NB4 (cell line): ENCODE data around the gene FUNDC2.

Source experiments
- DNase-seq: peaks from one replicate; pipeline ENCODE4 v3.0.0; 2010; ENCODE audit warnings: low read depth
- H3K4me3 ChIP-seq: one replicate; pipeline ENCODE4 v1.5.1; 2011; ENCODE audit warnings: mild to moderate bottlenecking, low read depth, low read length, moderate library complexity
- CTCF ChIP-seq: IDR thresholded peaks from one replicate; pipeline ENCODE4 v1.5.1; 2012; ENCODE audit warnings: low read depth, low read length
- MAX ChIP-seq: IDR thresholded peaks from 2 replicates; pipeline ENCODE4 v1.6.1; 2011; ENCODE audit warnings: low read depth, low read length
- MYC ChIP-seq: IDR thresholded peaks from 2 replicates; pipeline ENCODE4 v1.6.1; 2011; ENCODE audit warnings: low read depth, low read length
- POLR2A ChIP-seq: IDR thresholded peaks from 2 replicates; pipeline ENCODE4 v1.6.1; 2011; ENCODE audit warnings: mild to moderate bottlenecking; ENCODE audit not compliant: insufficient read length; ENCODE audit errors: extremely low read depth

FUNDC2 gene

GRCh38 chrX:155055494-155055893 lies 28.9 kb downstream of the FUNDC2 start:
- no peak for DNase-seq
- H3K4me3 ChIP-seq, result no peak overlapping the region
- no peak for TF ChIP-seq POLR2A
- TF ChIP-seq MYC, result no peak
- TF ChIP-seq MAX, result no peak
- TF ChIP-seq CTCF, result no peak

GRCh38 chrX:155056471-155056870 lies 29.8 kb downstream of the FUNDC2 start:
- TF ChIP-seq MAX (no peak), CTCF (no peak), MYC (no peak), POLR2A (no peak)
- no peak for DNase-seq
- no peak overlapping the region for H3K4me3 ChIP-seq

- no peak overlapping the region for H3K4me3 ChIP-seq
- peak; percentile 68 for DNase-seq
- TF ChIP-seq MYC (peak; percentile 29; the same call in 1 of the 2 replicates), MAX (0 out of 2 replicates have a peak, but pooled peaks have one; percentile 23), POLR2A (no peak), CTCF (peak; percentile 61)
Observed at GRCh38 chrX:155056877-155057792, 30.5 kb downstream of the FUNDC2 start.

DNA sequence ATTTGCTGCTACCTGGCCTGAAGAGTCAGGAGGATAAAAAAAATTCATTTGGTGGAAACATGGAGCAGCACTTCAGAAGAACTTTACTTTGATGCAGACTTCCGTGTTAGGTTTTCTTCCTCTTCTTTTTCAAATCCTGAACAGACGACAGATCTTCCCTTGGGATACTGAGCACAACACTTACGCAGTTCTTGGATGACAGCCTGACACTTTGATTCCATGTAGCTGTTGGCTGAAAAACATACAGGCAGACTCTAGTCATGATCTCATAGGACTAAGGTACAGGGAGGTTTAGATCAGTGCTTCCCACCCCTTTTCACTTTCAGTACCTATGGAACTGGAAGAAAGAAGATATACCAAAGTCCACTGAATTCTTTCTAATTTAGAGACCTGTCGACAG lies 35.1 kb downstream of the FUNDC2 start:
- DNase-seq, result no peak
- no peak for TF ChIP-seq POLR2A
- no peak for TF ChIP-seq MYC
- no peak for TF ChIP-seq CTCF
- no peak for TF ChIP-seq MAX
- no peak overlapping the region for H3K4me3 ChIP-seq

DNA sequence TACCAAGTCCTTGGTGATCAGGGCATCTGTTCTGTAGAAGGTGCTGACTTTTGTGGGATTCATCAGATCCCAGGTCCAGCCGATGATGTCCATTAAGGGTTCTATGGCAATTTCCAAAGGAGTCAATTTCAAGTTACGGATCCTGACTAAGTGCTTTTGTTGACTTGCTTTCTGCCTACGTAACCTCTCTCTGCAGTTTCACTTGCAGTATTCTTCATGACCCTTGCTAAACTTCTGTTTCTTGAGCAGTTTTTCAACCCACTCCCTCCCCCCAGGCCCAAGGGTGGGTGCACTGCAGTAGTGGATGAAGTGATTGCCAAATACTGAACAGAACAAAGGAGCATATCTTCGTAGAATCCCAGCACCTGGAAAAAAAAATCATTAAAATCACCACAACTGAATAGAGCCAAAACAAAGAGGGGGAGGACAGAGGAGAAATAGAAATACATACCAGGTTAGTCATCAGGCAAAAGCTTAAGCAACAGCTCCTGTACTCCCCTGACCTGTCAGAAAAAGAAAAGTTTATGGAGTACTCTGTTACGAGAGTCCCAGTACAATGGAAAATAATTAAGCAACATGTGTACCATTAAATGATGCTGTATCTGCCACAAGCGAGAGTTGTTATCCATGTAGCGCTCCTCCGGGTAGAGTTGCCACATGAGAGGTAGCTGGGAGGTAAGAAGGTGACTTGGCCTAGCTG lies 38.5 kb downstream of the FUNDC2 start:
- TF ChIP-seq MYC, result no peak
- TF ChIP-seq CTCF, result no peak
- TF ChIP-seq POLR2A, result no peak
- no peak for TF ChIP-seq MAX
- no peak for DNase-seq
- no peak overlapping the region for H3K4me3 ChIP-seq
